ENCODE data around the gene CCBE1. TPM values are rescaled to one million over a fixed set of nuclear protein-coding genes. Genes with fewer than 3 reads are reported as not detected.

Gene CCBE1
- polyA plus RNA-seq, 1 of the 3 experiments (the other 2 are of a cell fraction) = 5.0 TPM

- H3F3A ChIP-seq (replicated peaks; ENCODE audit: insufficient read depth) = no peaks in the 10 kb centered on the region
- H3K27me3 ChIP-seq (ENCODE audit: insufficient read depth) = no peaks in the 10 kb centered on the region
- TF ChIP-seq MAX (IDR thresholded peaks at IDR 0.05; ENCODE audit: low read depth) (no peak), NRF1 (IDR thresholded peaks at IDR 0.05; ENCODE audit: low read depth, low read length) (no peak), GATA2 (CRISPR knock-in tag; IDR thresholded peaks at IDR 0.05) (no peak), YY1 (IDR thresholded peaks at IDR 0.05; ENCODE audit: low read depth) (no peak), PBX3 (IDR thresholded peaks at IDR 0.05) (no peak), FOSL2 (IDR thresholded peaks at IDR 0.05; ENCODE audit: borderline replicate concordance, low read depth) (no peak), CHD2 (IDR thresholded peaks at IDR 0.05; ENCODE audit: low read length, partially characterized antibody) (no peak), MXI1 (IDR thresholded peaks at IDR 0.05; ENCODE audit: low read depth, low read length) (no peak), USF2 (IDR thresholded peaks at IDR 0.05; ENCODE audit: borderline replicate concordance, low read depth, low read length) (no peak), ELF1 (IDR thresholded peaks at IDR 0.05) (no peak), JUND (IDR thresholded peaks at IDR 0.05) (no peak), POLR2AphosphoS5 (IDR thresholded peaks at IDR 0.05; ENCODE audit: low read depth, low read length) (no peak), NFIC (IDR thresholded peaks at IDR 0.05; ENCODE audit: borderline replicate concordance) (no peak), TEAD4 (IDR thresholded peaks at IDR 0.05; ENCODE audit: borderline replicate concordance, insufficient read depth) (no peak), TCF12 (IDR thresholded peaks at IDR 0.05) (no peak), FOXJ3 (CRISPR knock-in tag; IDR thresholded peaks at IDR 0.05) (no peak)
- no peak overlapping the region for H3K4me3 ChIP-seq (ENCODE audit: low read depth in 2 of 2, low read length in 1 of 2)
- H3K9ac ChIP-seq = no peak overlapping the region
- no peaks in the 10 kb centered on the region for H3K9me3 ChIP-seq
- H3K79me2 ChIP-seq (ENCODE audit: insufficient read depth) = no peaks in the 10 kb centered on the region
- H3K4me2 ChIP-seq = no peak overlapping the region
- DNase-seq = no peak
- no peak overlapping the region for H2AFZ ChIP-seq (ENCODE audit: low read depth)
- H3K27ac ChIP-seq (ENCODE audit: low read depth in 2 of 2, low read length in 1 of 2) = no peak overlapping the region
- CTCF ChIA-PET = interaction anchor here (1.3 to 3.2 kb wide), 2 partner anchors 9 to 144 kb away, joined by 5 to 18 read pairs; no protein-coding TSS in a partner anchor
- no peaks in the 10 kb centered on the region for H3K4me1 ChIP-seq (ENCODE audit: control insufficient read depth in 1 of 2, insufficient read depth in 2 of 2, low read depth in 1 of 2, low read length in 1 of 2)
- 88% methylated on average over 3 of the region's 3 CpGs for WGBS (ENCODE audit: low lambda C conversion rate)
- no peaks in the 10 kb centered on the region for H3K9me2 ChIP-seq
- H3K36me3 ChIP-seq (replicated peaks in 1 of 2; ENCODE audit: control insufficient read depth in 1 of 2, insufficient read depth in 2 of 2, low read length in 1 of 2) = no peaks in the 10 kb centered on the region
- POLR2A ChIA-PET = no interaction called here
- no peaks in the 10 kb centered on the region for H4K20me1 ChIP-seq (ENCODE audit: insufficient read depth)
Measured at GRCh38 chr18:59393381-59393780, 303.8 kb downstream of the CCBE1 start.

- Histone ChIP-seq H3K36me3 (replicated peaks in 1 of 2; ENCODE audit: control insufficient read depth in 1 of 2, insufficient read depth in 2 of 2, low read length in 1 of 2) (no peaks in the 10 kb centered on the region), H3K79me2 (ENCODE audit: insufficient read depth) (no peaks in the 10 kb centered on the region), H3K4me1 (ENCODE audit: control insufficient read depth in 1 of 2, insufficient read depth in 2 of 2, low read depth in 1 of 2, low read length in 1 of 2) (no peaks in the 10 kb centered on the region; a peak in 2 of 4 replicates), H3K4me2 (no peak overlapping the region), H3K9me2 (no peaks in the 10 kb centered on the region), H3K4me3 (ENCODE audit: low read depth in 2 of 2, low read length in 1 of 2) (no peak overlapping the region), H3K9me3 (no peaks in the 10 kb centered on the region), H3K27me3 (ENCODE audit: insufficient read depth) (0 out of 2 replicates have a peak, but pooled peaks cover 6% of the 10 kb centered on the region), H4K20me1 (ENCODE audit: insufficient read depth) (no peaks in the 10 kb centered on the region), H2AFZ (ENCODE audit: low read depth) (0 out of 2 replicates have a peak overlapping the region, but pooled peaks have one; percentile 41), H3K27ac (ENCODE audit: low read depth in 2 of 2, low read length in 1 of 2) (no peak overlapping the region), H3F3A (replicated peaks; ENCODE audit: insufficient read depth) (no peaks in the 10 kb centered on the region), H3K9ac (no peak overlapping the region)
- ChIA-PET CTCF (interaction anchor here (1.1 to 2.9 kb wide), 4 partner anchors 14 to 318 kb away, joined by 3 to 24 read pairs (median 4); no protein-coding TSS in a partner anchor), POLR2A (no interaction called here)
- WGBS (ENCODE audit: low lambda C conversion rate) = 78% methylated on average over 4 of the region's 4 CpGs
- no peak for DNase-seq
- TF ChIP-seq TEAD4 (IDR thresholded peaks at IDR 0.05; ENCODE audit: borderline replicate concordance, insufficient read depth) = no peak
- TF ChIP-seq TAF1 (IDR thresholded peaks at IDR 0.05; ENCODE audit: borderline replicate concordance, low read depth, low read length) = no peak
- no peak for TF ChIP-seq FOSL2 (IDR thresholded peaks at IDR 0.05; ENCODE audit: borderline replicate concordance, low read depth)
- no peak for TF ChIP-seq PBX3 (IDR thresholded peaks at IDR 0.05)
- TF ChIP-seq POLR2AphosphoS5 (IDR thresholded peaks at IDR 0.05; ENCODE audit: low read depth, low read length) = no peak
- TF ChIP-seq ZBTB33 (IDR thresholded peaks at IDR 0.05; ENCODE audit: borderline replicate concordance, low read depth) = no peak
- TF ChIP-seq REST (IDR thresholded peaks at IDR 0.05; ENCODE audit: low read depth, low read length) = no peak
Measured at GRCh38 chr18:59388817-59389216, 308.4 kb downstream of the CCBE1 start.
